ENCODE measurements around the gene ICE2. TPM values are rescaled to one million over a fixed set of nuclear protein-coding genes. Genes with fewer than 3 reads are reported as not detected.

ICE2 gene
- total RNA-seq, 1 donor from 2014 or later = 49.9 TPM

DNA sequence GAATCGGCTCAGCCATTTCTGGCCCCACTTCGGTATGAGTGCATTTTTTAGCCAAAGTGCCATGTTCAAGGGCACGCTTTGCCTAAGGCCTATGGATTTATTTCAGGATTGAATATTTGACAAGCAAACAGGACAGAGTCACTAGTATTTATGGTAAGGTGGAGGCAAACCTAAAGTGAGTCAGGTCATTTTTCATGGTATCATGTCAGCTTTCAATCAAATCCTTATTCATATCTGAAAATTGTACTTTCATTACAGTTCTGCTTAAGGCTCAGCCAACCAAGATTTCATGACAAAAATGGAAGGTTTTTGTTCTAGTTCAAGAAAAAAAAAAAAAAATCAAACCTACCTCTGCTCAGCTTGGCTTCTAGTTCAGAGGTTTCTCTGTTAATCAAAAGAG, 30.5 kb upstream of the ICE2 start:
- no peaks in the 10 kb centered on the region for H3K9me3 ChIP-seq
- H3K4me1 ChIP-seq = no peaks in the 10 kb centered on the region
- no peak overlapping the region for H3K4me3 ChIP-seq
- peaks cover 64% of the 10 kb centered on the region for H3K36me3 ChIP-seq
- no peak for TF ChIP-seq CTCF (IDR thresholded peaks at IDR 0.05)
- intact Hi-C loops (cut with DNase I) = no loop called here
- ATAC-seq (no peak), DNase-seq (no peak)
- H3K27me3 ChIP-seq = no peaks in the 10 kb centered on the region
- no peak overlapping the region for H3K27ac ChIP-seq

- Histone ChIP-seq H3K36me3 (peaks cover 61% of the 10 kb centered on the region), H3K27me3 (no peaks in the 10 kb centered on the region), H3K4me3 (no peak overlapping the region), H3K27ac (no peak overlapping the region), H3K4me1 (no peaks in the 10 kb centered on the region), H3K9me3 (no peaks in the 10 kb centered on the region)
- ATAC-seq (no peak), DNase-seq (no peak)
- intact Hi-C loops (cut with DNase I) = no loop called here
- no peak for TF ChIP-seq CTCF (IDR thresholded peaks at IDR 0.05)
Observed at GRCh38 chr15:60508442-60508841, 29.5 kb upstream of the ICE2 start.

DNA sequence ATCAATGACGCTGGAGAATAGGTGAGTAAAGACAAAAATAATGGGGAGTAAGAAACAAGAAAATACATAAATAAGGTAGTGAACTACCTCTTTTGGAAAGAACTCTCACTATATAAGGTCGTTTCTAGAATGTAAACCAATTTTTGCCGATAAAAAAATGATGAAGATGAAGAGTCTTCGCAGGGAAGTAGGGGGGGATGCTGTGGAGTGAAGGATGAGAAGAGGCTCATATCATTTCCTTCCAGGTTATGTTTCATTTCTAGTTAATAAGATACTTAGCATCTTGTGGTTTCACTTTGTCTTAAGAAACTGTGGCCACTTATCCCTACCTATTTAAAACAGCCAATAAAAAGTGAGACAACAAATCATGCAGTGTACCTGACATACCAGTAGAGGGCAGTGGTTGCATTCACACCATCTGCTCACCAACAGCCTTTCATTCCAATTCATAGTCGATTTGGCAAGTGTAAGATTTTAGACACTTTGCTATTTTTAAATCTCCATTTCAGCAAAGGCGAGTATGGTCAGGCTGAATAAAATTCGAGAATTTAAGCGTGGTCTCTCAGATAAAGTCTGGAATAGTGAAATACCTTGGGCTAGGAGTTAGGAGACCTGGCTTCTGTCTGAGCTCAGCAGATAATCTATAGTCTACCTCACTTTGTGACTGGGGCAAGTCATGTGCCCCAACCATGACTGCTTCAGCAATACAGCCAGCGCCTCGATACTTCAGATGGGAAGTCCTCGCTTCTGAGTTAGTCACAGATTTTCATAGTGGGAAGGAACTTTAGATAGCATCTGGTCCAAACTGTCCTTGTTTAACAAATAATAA, 28.9 kb upstream of the ICE2 start:
- intact Hi-C loops (cut with DNase I) = no loop called here
- Histone ChIP-seq H3K9me3 (no peaks in the 10 kb centered on the region), H3K4me3 (no peak overlapping the region), H3K36me3 (peaks cover 61% of the 10 kb centered on the region), H3K4me1 (no peaks in the 10 kb centered on the region), H3K27ac (no peak overlapping the region), H3K27me3 (no peaks in the 10 kb centered on the region)
- DNase-seq = no peak
- TF ChIP-seq CTCF (IDR thresholded peaks at IDR 0.05) = peak; percentile 93
- peak; percentile 96 for ATAC-seq

GRCh38 chr15:60496853-60497252, 17.9 kb upstream of the ICE2 start:
- Histone ChIP-seq H3K4me3 (no peak overlapping the region), H3K4me1 (no peaks in the 10 kb centered on the region), H3K27ac (no peak overlapping the region), H3K27me3 (no peaks in the 10 kb centered on the region), H3K36me3 (peaks cover 62% of the 10 kb centered on the region), H3K9me3 (no peaks in the 10 kb centered on the region)
- intact Hi-C loops (cut with DNase I) = no loop called here
- DNase-seq = no peak
- ATAC-seq = no peak
- TF ChIP-seq CTCF (IDR thresholded peaks at IDR 0.05) = no peak

DNA sequence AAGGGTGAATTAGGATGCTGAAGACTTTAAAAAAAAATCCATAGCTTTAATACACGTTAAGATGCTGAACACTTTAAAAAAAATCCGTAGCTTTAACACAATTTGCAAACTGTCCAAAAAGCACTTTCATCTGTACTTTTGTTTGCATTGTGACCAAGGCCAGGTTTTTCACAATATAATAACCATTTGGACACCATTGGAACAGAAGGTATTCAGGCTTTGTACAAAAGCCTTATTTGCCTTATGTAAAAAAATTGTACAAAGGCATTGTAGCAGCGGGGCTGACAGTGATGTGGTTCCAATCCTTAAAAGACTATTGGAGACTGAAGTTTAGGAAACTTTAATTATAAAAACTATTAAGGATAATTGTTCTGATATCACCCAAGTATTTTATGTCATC, 15.2 kb upstream of the ICE2 start:
- peaks cover 35% of the 10 kb centered on the region for H3K36me3 ChIP-seq
- DNase-seq (no peak), ATAC-seq (no peak)
- H3K9me3 ChIP-seq = no peaks in the 10 kb centered on the region
- no peaks in the 10 kb centered on the region for H3K4me1 ChIP-seq
- no peaks in the 10 kb centered on the region for H3K27me3 ChIP-seq
- H3K4me3 ChIP-seq = no peak overlapping the region
- intact Hi-C loops (cut with DNase I) = no loop called here
- no peak overlapping the region for H3K27ac ChIP-seq
- TF ChIP-seq CTCF (IDR thresholded peaks at IDR 0.05) = no peak
